GM21723 (cell line): ENCODE measurements around the gene LFNG.

Experiments
- ATAC-seq: cut with Tn5 transposase; IDR thresholded peaks from one replicate; pipeline ENCODE4 v1.9.1; 2021; ENCODE audit warnings: mild to moderate bottlenecking, moderate library complexity; ENCODE audit not compliant: unreplicated experiment

The LFNG gene

GRCh38 chr7:2502647-2502966, 17.0 kb upstream of the LFNG start:
- ATAC-seq = no peak

- ATAC-seq = no peak
Observed at GRCh38 chr7:2503056-2503941, 16.3 kb upstream of the LFNG start.

DNA sequence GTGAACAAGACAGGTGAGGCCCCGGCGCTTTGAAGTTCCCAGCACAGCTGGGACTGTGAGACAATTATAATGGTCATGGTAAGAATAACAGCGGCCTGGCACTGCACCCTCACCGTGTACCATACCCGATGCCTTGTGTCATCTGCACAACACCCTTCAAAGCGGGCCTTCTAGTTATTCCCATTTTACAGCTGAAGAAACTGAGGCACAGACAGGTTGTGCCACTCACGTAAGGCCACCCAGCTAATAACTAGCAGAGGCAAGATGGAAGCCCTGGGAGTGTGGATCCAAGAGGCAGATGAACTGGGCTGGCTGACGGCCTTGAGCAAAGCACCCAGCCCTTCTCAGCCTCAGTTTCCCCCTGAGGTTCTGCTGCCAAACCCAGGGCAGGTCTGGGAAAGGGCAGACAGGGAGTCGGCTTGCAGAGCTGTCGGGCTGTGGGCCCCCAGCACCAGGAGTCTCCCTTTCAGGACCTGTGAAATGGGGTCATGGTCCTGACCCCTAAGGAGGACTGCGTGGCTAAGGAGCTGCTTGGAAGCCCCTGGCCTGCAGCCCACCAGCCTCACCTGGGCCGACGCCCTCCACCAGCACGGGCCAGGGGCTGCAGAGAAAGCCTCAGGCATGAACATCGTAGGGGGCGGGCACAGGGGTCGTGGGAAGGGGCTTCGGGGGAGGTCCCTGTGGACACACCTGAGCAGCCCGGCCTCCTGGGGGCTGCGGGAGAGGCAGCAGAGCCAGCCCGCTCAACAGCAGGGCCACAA, 15.3 kb upstream of the LFNG start:
- ATAC-seq = no peak

DNA sequence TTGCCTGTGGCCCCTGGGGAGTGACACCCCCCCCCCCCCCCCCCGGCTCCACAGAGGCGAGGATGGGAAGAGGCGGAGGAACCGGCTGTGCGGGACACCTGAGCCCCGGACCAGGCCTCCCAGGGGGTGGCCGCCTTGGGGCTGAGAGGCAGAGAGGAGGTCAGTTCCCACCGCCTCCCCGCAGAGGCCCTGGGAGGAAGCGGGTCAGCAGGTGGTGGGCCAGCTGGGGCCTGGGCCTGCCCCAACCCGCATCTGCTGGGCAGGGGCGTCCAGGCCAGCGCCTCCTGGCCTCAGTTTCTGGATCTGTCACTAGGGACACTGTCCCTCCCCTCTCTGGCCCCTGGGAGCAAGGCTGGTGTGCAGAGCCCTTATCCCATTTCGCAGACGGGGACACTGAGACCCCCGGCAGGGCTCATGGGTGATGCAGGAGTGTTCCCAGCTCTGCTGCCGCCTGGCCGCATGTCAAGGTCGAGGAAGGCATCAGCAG, 14.6 kb upstream of the LFNG start:
- ATAC-seq = no peak

GRCh38 chr7:2505401-2505800, 14.2 kb upstream of the LFNG start:
- ATAC-seq = no peak

DNA sequence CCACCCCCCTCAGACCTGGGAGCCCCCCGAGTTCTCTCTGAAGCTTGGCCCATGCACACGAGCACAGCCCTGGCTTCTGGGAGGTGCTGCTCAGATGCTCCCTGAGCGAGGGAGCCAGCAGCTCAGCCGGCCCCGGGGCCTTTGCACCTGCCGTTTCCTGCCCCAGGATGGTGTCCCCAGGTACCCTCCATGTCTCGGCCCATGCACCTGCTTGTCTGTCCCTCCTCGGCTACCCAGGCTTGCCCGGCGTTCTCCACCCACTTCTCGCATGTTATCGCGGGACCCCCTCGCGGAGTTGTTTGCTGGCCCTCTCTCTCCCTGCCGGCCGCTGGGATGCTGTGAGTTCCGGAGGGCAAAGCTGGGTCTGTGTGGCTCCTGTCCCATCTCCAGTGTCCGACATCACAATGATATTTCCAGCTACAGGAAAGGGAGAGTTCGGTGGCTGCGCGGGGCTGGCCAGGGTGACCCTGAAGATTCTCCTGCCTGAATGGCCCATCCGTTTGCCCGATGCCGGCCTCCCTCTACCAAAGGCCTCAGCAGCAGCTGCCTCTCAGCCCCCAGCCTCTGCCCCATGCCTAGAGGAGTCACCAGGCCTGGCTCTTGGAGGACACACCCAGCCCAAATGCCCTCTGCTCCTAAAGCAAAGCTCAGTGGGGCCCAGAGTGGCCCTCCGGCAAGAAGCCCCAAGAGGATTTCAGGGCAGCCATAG, 12.2 kb upstream of the LFNG start:
- no peak for ATAC-seq

GRCh38 chr7:2507917-2508306, 11.7 kb upstream of the LFNG start:
- no peak for ATAC-seq

DNA sequence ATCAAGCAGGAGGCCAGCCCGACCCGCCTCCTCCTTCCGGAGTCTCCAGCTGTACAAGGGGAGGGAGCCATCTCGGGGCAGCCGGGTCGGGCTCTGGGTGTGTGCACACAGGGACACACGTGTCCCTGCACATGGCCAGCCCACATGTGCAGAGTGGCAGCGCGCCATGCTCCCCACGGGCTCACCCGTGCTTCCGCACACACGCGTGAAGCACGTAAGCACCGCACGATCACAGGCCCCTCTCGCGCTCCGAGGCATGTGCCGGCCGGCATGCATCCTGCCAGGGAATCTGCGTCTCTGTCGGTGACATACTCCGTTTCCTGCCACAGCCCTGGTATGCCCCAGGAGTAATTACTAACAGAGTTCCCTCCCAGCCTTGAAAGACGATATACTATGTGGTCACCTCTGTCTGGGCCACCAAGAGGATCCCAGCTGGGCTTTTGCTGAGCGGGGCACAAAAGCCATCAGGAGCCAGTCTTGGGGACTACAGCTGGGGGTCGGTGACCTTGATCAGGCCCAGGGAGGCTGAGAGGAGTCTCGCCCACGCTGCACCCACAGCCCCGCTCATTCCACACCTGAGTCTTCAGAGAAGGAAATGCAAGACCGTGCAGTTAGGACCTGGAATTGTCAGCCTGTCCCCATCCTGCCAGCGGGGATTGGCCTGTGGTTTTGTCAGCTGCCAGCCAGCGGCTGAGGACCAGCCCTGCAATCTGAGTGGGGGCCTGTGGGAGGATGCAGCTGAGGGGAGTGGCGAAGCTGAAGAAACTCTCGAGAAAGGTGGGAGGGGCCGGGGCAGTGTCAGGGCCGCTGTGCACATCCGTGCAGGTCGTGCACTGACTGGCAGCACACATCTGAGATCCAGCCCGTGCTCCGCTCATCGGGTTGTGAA, 11.0 kb upstream of the LFNG start:
- no peak for ATAC-seq

GRCh38 chr7:2509298-2509906, 10.2 kb upstream of the LFNG start:
- ATAC-seq = no peak

- ATAC-seq = no peak
Observed at GRCh38 chr7:2510130-2510776, 9.3 kb upstream of the LFNG start.

- ATAC-seq = no peak
Observed at GRCh38 chr7:2510909-2511768, 8.4 kb upstream of the LFNG start.

- no peak for ATAC-seq
Observed at GRCh38 chr7:2511769-2512168, 7.8 kb upstream of the LFNG start.

DNA sequence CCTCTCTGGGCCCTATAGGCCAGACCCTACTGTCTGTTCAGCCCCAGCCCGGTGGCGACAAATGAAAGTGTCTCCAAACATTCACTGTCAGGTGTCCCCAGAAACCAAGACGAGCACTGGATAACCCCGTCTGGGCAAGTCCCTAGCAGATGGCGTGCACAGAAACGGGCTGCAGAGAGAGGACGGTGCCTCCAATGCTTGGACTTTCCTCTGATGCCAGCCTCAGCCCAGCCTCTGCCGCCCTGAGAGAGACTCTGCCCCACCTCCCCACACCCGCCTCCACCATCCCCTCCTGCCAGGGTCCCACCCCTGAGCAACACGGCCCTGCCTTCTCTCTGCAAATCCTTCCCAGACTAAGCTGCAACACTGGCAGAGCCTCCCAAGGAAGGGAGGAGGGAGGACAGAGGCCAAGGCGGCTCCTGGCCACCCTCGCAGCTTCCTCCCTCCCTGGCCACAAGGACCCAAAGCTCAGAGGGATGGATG, 7.4 kb upstream of the LFNG start:
- ATAC-seq = no peak

DNA sequence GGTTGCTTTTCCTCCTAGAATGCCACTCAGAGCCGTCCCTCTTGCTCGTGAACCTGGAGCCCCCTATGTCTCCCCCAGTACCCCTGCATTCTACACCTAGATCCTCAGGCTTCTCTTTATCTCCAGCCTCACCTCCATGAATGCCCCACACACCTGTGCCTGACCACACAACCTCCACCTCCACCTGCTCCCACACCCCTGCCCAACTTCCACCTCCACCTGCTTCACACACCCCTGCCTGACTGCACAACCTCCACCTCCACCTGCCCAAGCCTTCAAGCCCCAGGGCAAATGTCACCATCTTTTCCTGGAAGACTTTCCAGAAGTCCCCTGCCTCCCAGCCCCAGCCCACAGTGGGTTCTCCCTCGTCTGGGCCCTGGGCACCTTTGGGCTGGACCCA, 6.9 kb upstream of the LFNG start:
- ATAC-seq = no peak

- no peak for ATAC-seq
Observed at GRCh38 chr7:2513702-2514101, 5.9 kb upstream of the LFNG start.

GRCh38 chr7:2514473-2515423, 4.8 kb upstream of the LFNG start:
- ATAC-seq = no peak

- no peak for ATAC-seq
Observed at GRCh38 chr7:2515424-2516193, 4.0 kb upstream of the LFNG start.
